Activated T-cell treated with anti-CD3 and anti-CD28 coated beads, Interleukin-2, amount 50 U/mL, for 72 hours (primary cell): ENCODE measurements around the gene CUEDC1. TPM values are rescaled to one million over a fixed set of nuclear protein-coding genes. Genes with fewer than 3 reads are reported as not detected.
"Not testable (repeated sequence)": the region's sequence is repeated elsewhere in the genome, so short reads cannot be mapped to it uniquely, and the experiment has no call there.

Experiments used
- ATAC-seq, 2 donors: fragments of 150-1000 bp; cut with Tn5 transposase; replicated peaks in 1 of 2; 2 replicates each; pipeline ENCODE4 v1.10.0; 2021; ENCODE audit warnings: moderate library complexity in 2 of 2, mild to moderate bottlenecking in 1 of 2
- DNase-seq, 2 donors: peaks; one replicate each; pipeline ENCODE4 v3.0.0; 2021 to 2022; ENCODE audit warnings: mixed read lengths in 1 of 2
- H3K27ac Mint-ChIP-seq: one replicate; pipeline ENCODE4 v1.8.0; 2022; ENCODE audit warnings: mild to moderate bottlenecking, moderate library complexity, mixed read lengths
- H3K27me3 Mint-ChIP-seq: one replicate; pipeline ENCODE4 v1.8.0; 2022; ENCODE audit warnings: low read depth, mixed read lengths
- H3K36me3 Mint-ChIP-seq, 2 donors: one replicate each; pipeline ENCODE4 v1.8.0; 2022; ENCODE audit warnings: mixed read lengths in 2 of 2, mild to moderate bottlenecking in 1 of 2; ENCODE audit not compliant: insufficient read depth in 2 of 2
- H3K4me1 Mint-ChIP-seq: one replicate; pipeline ENCODE4 v1.8.0; 2022; ENCODE audit warnings: low read depth, mixed read lengths
- H3K4me3 Mint-ChIP-seq, 2 donors: one replicate each; pipeline ENCODE4 v1.8.0; 2022; ENCODE audit warnings: mild to moderate bottlenecking in 2 of 2, mixed read lengths in 2 of 2, moderate library complexity in 2 of 2
- H3K9me3 Mint-ChIP-seq, 2 donors: one replicate each; pipeline ENCODE4 v1.8.0; 2022; ENCODE audit warnings: mixed read lengths in 2 of 2
- total RNA-seq, 2 donors: library from RNA; stranded (reverse); gene quantifications; one replicate each; pipeline ENCODE4 v1.2.3, GENCODE V29; 2022

Gene CUEDC1
- total RNA-seq, 2 donors from 2014 or later: 1.1 to 1.4 TPM

DNA sequence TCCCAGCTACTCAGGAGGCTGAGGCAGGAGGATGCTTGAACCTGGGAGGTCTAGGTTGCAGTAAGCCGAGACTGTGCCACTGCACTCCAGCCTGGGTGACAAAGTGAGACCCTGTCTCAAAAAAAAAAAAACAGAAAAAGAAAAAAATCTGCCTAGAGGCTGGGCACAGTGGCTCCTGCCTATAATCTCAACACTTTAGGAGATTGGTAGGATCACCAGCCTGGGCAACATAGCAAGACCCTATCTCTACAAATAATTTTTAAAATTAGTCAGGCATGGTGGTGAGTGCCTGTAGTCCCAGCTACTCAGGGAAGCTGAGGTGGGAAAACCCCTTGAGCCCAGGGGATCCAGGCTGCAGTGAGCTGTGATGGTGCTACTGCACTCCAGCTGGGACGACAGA lies 17.7 kb downstream of the CUEDC1 start:
- H3K4me3 Mint-ChIP-seq: no peak overlapping the region
- H3K4me1 Mint-ChIP-seq: peaks cover 24% of the 10 kb centered on the region
- H3K27me3 Mint-ChIP-seq: no peaks in the 10 kb centered on the region
- no peaks in the 10 kb centered on the region for H3K36me3 Mint-ChIP-seq
- ATAC-seq: no peak
- no peaks in the 10 kb centered on the region for H3K9me3 Mint-ChIP-seq
- H3K27ac Mint-ChIP-seq: no peak overlapping the region
- DNase-seq: no peak

DNA sequence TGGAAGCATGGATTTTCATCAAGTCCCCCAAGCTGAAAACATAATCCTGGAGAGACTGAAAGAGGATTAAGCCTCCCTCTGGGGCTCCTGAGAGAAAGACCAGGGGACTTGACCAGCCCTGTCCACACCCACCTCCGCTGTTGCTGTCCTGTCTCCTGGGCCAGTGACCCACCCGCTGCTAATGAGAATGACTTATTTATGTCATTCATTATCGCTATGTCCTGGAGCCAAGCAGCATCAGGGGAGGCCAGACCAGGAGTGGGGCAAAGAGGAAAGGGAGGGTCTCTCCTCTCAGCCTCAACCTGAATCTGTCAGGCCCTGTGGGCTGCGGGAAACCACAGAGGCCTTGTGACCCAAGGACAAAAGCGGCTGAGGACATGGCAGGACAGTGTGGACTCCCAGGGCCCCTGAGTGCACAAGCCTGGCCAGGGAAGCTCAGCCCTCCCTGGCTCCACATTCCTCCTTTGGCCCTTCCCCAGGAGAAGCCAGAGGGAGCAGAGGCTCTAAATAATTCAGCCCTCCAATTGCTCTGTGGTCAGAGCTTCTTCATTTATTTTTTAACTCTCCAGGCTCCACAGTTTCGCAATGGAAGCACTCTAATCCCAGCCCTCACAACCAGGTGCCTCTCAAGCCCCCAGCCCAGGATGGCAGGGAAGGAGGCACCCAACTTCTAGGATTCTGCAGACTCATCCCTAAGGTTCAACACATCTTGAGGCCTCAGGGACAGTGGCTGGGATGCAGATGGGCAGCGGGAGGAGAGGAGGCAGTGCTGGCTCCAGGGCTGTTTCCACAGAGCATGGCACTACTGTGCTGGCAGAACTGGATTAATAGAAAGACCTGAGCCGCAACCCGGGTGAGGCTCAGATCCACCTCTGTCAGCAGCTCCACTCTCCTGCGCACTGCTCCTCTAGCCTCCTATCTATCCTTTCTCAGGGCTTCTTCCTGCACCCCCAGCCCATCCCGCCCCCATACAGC lies 19.1 kb downstream of the CUEDC1 start:
- ATAC-seq (no peak), DNase-seq (no peak)
- Mint-ChIP-seq H3K9me3 (no peaks in the 10 kb centered on the region), H3K4me1 (peaks cover 18% of the 10 kb centered on the region), H3K27me3 (no peaks in the 10 kb centered on the region), H3K27ac (no peak overlapping the region), H3K4me3 (no peak overlapping the region), H3K36me3 (no peaks in the 10 kb centered on the region)

DNA sequence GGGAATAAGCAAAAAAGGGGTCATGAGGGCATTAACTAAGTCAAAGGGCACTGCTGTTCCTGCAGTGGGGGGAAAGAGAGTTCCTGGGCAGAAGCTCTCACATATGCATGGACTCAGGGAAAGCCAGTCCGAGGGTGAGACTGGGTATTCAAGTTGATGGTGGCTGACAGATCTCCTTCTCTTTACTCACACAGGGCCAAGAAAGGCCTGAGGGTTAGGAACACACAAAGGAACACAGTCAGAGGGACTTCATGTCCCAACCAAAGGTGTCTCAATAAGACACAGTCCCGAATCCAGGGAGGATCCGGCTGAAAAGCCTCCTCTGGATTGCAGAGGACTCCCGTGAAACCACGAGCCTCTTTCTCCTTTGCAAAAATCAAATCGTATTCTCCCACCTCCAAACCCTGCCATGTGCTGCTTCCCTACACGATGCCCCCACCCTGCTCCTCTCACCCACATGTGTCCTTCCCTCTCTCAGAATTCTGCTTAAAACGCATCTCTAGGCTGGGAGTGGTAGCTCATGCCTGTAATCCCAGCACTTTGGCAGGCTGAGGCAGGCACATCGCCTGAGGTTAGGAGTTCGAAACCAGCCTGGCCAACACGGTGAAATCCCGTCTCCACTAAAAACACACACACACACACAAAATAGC lies 23.6 kb downstream of the CUEDC1 start:
- H3K4me1 Mint-ChIP-seq: peaks cover 6% of the 10 kb centered on the region
- no peak for ATAC-seq
- H3K9me3 Mint-ChIP-seq: no peaks in the 10 kb centered on the region
- H3K27me3 Mint-ChIP-seq: no peaks in the 10 kb centered on the region
- H3K36me3 Mint-ChIP-seq: no peaks in the 10 kb centered on the region
- no peak overlapping the region for H3K4me3 Mint-ChIP-seq
- H3K27ac Mint-ChIP-seq: no peak overlapping the region
- DNase-seq: no peak

DNA sequence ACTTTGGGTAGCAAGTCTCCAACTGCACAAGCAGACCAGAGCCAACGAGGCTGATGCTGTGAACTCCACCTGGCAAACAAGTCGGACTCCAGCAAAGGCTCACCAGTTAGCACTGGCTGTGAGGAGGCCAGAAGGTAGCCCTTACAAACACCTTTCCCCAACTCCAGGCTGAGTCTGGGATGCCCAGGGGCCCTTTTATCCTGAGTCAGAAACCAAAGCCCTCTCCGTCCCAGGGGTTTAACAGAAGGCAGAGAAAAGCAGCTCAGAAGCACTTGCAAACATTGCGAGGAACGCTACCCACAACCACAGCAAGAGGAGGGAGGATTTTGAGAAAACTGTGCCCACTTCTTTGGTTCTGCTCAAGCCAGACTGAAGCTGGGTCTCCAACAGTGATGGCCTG lies 25.0 kb downstream of the CUEDC1 start:
- DNase-seq (no peak), ATAC-seq (no peak)
- H3K9me3 Mint-ChIP-seq: no peaks in the 10 kb centered on the region
- no peaks in the 10 kb centered on the region for H3K27me3 Mint-ChIP-seq
- H3K27ac Mint-ChIP-seq: no peak overlapping the region
- peaks cover 7% of the 10 kb centered on the region for H3K4me1 Mint-ChIP-seq
- H3K4me3 Mint-ChIP-seq: no peak overlapping the region
- H3K36me3 Mint-ChIP-seq: no peaks in the 10 kb centered on the region

DNA sequence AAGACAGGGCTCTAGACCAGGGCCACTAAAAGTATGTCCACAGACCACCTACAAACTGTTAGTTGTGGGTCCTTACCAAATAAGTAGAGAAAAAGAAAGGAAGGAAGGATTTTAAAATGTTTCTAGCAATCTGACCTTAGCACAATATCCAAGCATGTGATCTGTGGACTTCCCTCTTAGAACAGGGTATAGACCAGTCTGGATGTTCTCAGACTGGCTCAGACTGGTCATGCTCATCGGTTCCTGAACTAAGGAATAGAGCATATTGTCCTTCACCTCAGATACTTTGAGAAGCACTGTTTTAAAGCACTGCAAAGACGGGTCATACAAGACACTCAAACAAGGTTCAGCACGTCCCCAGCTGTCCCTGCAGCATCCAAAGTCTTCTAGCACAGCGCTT lies 25.8 kb downstream of the CUEDC1 start:
- no peaks in the 10 kb centered on the region for H3K27me3 Mint-ChIP-seq
- ATAC-seq: no peak

DNA sequence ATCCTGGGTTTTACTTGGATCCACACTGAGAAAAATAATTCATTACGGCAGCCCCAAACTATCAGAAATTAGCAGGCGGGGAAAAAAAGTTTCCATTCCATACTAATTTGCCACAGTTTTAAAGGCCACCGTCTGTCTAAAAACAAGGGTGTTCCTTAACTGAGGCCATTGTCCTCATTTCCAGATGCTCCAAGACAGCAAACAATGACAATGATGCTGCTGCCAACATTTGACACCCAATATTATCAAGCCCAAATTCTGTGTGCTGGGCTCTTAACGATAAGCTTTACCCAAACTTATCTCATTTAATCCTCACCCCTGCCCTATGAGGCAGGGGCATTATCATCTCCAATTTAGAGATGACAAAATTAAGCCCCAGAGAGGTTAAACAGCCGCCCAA lies 26.3 kb downstream of the CUEDC1 start:
- H3K27ac Mint-ChIP-seq: no peak overlapping the region
- H3K4me3 Mint-ChIP-seq: no peak overlapping the region
- no peaks in the 10 kb centered on the region for H3K36me3 Mint-ChIP-seq
- no peak for DNase-seq
- H3K4me1 Mint-ChIP-seq: peaks cover 7% of the 10 kb centered on the region
- no peaks in the 10 kb centered on the region for H3K27me3 Mint-ChIP-seq
- no peak for ATAC-seq
- no peaks in the 10 kb centered on the region for H3K9me3 Mint-ChIP-seq

More for the DNA sequence above, 25.8 kb downstream of the CUEDC1 start:
- H3K9me3 Mint-ChIP-seq: no peaks in the 10 kb centered on the region
- H3K4me1 Mint-ChIP-seq: peaks cover 7% of the 10 kb centered on the region
- H3K4me3 Mint-ChIP-seq: no peak overlapping the region
- H3K36me3 Mint-ChIP-seq: no peaks in the 10 kb centered on the region
- no peak overlapping the region for H3K27ac Mint-ChIP-seq
- DNase-seq: no peak

DNA sequence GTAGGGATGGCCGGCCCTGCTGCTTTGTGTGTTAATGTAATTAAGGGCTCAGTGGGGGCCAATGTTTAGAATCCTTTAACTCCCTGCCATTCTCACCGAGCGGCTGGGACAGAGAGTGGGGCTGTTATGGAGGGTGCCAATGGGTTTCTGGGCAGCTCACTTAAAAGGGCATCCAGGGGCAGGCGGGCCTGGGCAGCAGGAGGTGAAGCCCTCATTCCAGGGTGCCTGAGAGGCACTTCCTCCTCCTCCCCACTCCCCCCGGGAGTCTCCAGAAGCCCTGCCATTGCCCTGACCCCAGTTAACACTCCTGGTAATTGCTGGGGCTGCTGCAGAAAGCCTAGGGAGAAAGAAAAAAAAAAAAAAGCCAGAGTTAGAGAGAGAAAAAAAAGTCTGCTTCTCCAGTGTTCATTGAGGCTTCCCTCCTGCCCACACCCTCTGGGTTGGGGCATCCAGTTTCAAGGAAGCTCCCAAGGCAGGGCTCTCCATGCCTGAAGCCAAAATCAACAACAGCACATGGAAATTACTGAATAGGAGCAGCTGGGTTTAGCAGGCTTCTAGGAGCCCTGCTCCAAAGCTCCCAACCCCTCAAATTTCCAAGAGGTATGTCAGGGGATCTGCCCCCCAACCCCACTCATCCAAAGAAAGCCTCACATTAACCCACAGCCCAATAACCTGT lies 28.0 kb downstream of the CUEDC1 start:
- no peak overlapping the region for H3K27ac Mint-ChIP-seq
- ATAC-seq: no peak
- DNase-seq: no peak
- H3K4me1 Mint-ChIP-seq: peaks cover 7% of the 10 kb centered on the region
- no peaks in the 10 kb centered on the region for H3K27me3 Mint-ChIP-seq
- H3K36me3 Mint-ChIP-seq: no peaks in the 10 kb centered on the region
- no peak overlapping the region for H3K4me3 Mint-ChIP-seq
- no peaks in the 10 kb centered on the region for H3K9me3 Mint-ChIP-seq

DNA sequence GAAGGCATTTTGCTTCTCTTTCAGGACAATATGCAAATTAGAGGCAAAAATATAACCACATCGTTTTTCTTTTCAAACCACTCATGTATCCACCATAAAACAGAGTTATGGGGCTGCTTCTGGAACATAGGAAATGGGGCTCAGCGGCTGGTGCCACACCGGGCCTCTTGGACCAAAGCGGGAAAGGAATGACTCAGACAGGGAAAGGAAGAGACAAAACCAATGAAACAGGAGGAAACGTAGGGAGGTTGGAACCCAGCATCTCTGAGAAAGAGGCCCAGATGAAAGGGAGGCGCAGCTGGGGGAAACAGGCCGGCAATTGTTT lies 28.5 kb downstream of the CUEDC1 start:
- H3K27me3 Mint-ChIP-seq: no peaks in the 10 kb centered on the region
- no peaks in the 10 kb centered on the region for H3K36me3 Mint-ChIP-seq
- H3K27ac Mint-ChIP-seq: no peak overlapping the region
- DNase-seq (no peak), ATAC-seq (no peak)
- H3K4me1 Mint-ChIP-seq: peaks cover 7% of the 10 kb centered on the region
- H3K9me3 Mint-ChIP-seq: no peaks in the 10 kb centered on the region
- H3K4me3 Mint-ChIP-seq: no peak overlapping the region

DNA sequence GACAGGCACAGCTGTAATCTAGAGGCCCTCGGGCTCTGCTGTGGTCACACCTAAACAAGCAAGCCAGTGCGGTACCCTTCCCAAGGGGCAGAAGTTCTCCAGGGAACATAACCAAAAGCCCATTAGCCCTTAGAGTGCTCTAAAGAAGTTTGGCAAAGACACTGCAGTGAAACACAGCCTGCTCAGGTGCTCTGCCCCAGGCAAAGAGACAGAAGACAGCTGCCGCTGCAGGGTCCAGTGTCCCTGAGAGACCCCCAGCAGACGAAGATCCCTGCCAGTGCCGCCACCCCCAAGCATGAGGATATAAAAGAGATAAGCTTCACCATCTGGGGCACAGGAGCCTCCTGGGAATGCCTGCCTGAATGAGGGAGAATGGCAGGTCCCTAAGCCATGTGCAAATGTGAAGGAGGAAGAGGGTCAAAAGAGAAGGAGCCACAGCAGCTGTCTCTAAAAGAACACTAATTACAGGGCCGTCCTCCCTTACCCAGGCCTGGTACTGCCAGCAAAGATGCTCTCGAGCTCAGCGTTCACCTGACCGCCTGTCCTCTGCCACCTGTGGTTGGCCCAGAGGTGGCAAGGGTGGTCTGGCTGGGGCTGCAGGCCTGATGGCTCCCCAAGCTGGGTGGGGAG lies 29.7 kb downstream of the CUEDC1 start:
- no peak for DNase-seq
- no peaks in the 10 kb centered on the region for H3K36me3 Mint-ChIP-seq
- no peaks in the 10 kb centered on the region for H3K27me3 Mint-ChIP-seq
- H3K27ac Mint-ChIP-seq: no peak overlapping the region
- no peak overlapping the region for H3K4me3 Mint-ChIP-seq
- no peak for ATAC-seq
- H3K4me1 Mint-ChIP-seq: peaks cover 7% of the 10 kb centered on the region
- H3K9me3 Mint-ChIP-seq: no peaks in the 10 kb centered on the region

DNA sequence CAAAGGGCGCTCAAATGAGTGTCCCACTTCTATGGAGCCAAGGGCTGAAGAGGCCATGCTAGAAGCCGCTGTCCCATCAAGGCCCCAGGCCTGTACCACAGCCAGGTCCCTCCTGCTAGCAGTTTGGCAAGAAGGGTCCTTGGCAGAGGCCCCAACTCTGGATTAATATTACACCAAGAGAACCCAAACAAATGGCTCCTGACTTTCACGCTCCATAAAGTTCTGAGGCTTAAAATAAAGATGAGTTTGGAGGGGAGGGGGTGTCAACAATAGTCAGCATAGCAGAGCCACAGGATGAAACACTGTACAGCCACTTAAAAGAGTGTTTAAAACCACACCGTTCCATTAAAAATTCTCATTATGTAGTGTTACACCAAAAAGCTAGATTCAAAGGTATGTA lies 30.5 kb downstream of the CUEDC1 start:
- Mint-ChIP-seq H3K9me3 (no peaks in the 10 kb centered on the region), H3K27ac (no peak overlapping the region), H3K36me3 (no peaks in the 10 kb centered on the region), H3K27me3 (no peaks in the 10 kb centered on the region), H3K4me1 (peaks cover 7% of the 10 kb centered on the region), H3K4me3 (no peak overlapping the region)
- DNase-seq (no peak), ATAC-seq (no peak)

DNA sequence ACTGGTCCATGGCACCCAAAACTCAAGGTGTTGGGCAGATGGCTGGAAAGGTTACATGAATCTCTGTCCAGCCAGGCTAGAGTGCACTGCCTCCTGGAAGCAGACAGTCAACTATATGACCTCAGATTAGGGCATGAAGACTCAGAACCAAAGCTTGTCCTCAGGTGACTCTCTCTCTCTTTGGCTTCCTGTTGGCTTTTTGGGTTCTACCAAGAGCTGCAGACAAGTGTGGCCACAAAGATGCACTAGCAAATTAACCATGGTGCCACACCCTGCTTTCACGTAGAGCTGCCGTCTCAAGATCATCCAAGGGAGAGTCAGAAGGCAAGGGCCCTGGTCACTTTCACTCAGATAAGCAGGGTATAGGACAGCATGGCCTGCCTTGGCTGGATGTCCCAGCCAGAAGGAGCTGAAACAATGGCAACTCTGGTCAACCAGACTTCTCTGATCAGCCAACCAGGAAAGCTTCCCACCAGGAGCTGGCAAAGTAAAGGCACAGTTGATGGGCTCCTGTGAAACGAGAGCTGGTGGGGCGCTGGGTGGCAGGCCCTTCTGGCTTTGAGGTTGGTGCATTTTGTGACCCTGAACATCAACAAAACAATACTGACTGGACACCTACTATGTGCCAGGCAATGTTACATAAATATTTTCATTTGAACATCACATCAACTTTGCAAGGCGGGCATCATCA lies 31.9 kb downstream of the CUEDC1 start:
- no peak overlapping the region for H3K4me3 Mint-ChIP-seq
- H3K27me3 Mint-ChIP-seq: no peaks in the 10 kb centered on the region
- H3K4me1 Mint-ChIP-seq: peaks cover 7% of the 10 kb centered on the region
- ATAC-seq (no peak), DNase-seq (no peak)
- H3K9me3 Mint-ChIP-seq: no peaks in the 10 kb centered on the region
- H3K27ac Mint-ChIP-seq: no peak overlapping the region
- no peaks in the 10 kb centered on the region for H3K36me3 Mint-ChIP-seq

DNA sequence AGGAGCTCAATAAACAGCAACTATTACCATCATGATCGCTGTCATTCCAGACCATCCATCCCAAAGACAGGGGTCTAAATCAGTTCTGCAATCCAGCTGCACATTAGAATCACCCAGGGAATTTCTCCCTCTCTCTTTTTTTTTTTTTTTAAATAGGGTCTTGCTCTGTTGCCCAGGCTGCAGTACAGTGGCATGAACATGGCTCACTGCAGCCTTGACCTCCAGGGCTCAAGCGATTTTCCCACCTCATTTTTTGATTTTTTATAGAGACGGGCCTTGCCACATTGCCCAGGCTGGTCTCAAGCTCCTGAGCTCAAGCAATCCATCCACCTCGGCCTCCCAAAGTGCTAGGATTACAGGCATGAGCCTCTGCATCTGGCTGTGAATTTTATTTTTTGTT lies 32.5 kb downstream of the CUEDC1 start:
- not testable (repeated sequence) for H3K4me3 Mint-ChIP-seq, H3K4me1 Mint-ChIP-seq, H3K36me3 Mint-ChIP-seq, H3K9me3 Mint-ChIP-seq, H3K27ac Mint-ChIP-seq, ATAC-seq, DNase-seq, H3K27me3 Mint-ChIP-seq
